Right lobe of liver (tissue), 6 donors: ENCODE measurements around the gene DPYSL3. TPM values are rescaled to one million over a fixed set of nuclear protein-coding genes. Genes with fewer than 3 reads are reported as not detected.

Experiments used
- ATAC-seq, 4 donors: fragments of 200-7000 bp; cut with Tn5 transposase; one replicate each; pipeline ENCODE4 v1.9.1; 2020; ENCODE audit warnings: mild to moderate bottlenecking in 4 of 4, moderate library complexity in 4 of 4
- DNase-seq, 3 donors: peaks; one replicate each; pipeline ENCODE4 v3.0.0-alpha.2; 2020
- H3K27ac ChIP-seq, 3 donors: fragments of 200-600 bp; one replicate each; pipeline ENCODE4 v1.8.0; 2022
- H3K27me3 ChIP-seq, 2 donors: fragments of 200-600 bp; one replicate each; pipeline ENCODE4 v1.8.0; 2022
- H3K36me3 ChIP-seq, 4 donors: fragments of 200-600 bp; sonication (generic) in 1 of 4; one replicate each; pipeline versions ENCODE4 v1.5.1 to v1.8.0; 2017 to 2022; ENCODE audit warnings: control low read depth in 1 of 4
- H3K4me1 ChIP-seq, 4 donors: fragments of 200-600 bp; sonication (generic) in 1 of 4; one replicate each; pipeline versions ENCODE4 v1.5.1 to v1.8.0; 2017 to 2022; ENCODE audit warnings: control low read depth in 1 of 4
- H3K4me3 ChIP-seq, 3 donors: fragments of 200-600 bp; one replicate each; pipeline ENCODE4 v1.8.0; 2022
- H3K9me3 ChIP-seq, 4 donors: fragments of 200-600 bp; sonication (generic) in 1 of 4; one replicate each; pipeline versions ENCODE4 v1.5.1 to v1.8.0; 2017 to 2022; ENCODE audit warnings: control low read depth in 1 of 4
- CTCF ChIP-seq, 4 donors: fragments of 200-600 bp in 3 of 4; fragments of 450-650 bp in 1 of 4; IDR thresholded peaks; one replicate each; pipeline versions ENCODE4 v1.5.1 to v1.8.0; 2016 to 2022; ENCODE audit warnings: antibody characterized with exemption in 4 of 4, mild to moderate bottlenecking in 2 of 4
- POLR2A ChIP-seq: fragments of 450-650 bp; IDR thresholded peaks from one replicate; pipeline ENCODE4 v1.6.1; 2017; ENCODE audit warnings: antibody characterized with exemption, mild to moderate bottlenecking
- WGBS: methylation state at CpG from one replicate; pipeline ENCODE4 v1.1.6; 2018; ENCODE audit warnings: low coverage, low lambda C conversion rate; ENCODE audit not compliant: insufficient coverage; ENCODE audit errors: missing lambda C conversion rate; 5-methylcytosine and 5-hydroxymethylcytosine counted together
- intact Hi-C, 2 donors: fragments of 100-400 bp; cut with DNase I; formaldehyde crosslinking; loops; one replicate each; pipeline versions ENCODE4 v1.11.2 to v1.14.1; 2022
- total RNA-seq, 6 experiments: library from RNA; depleted of rRNA in 2 of 6; stranded (reverse); fragments of >200 nt in 2 of 6; fragmentation: NEBNext Ultra II Directional in 3 of 6; extraction: Animal tissue kit (Norgen Biotek cat#: 25700) in 3 of 6; gene quantifications; one replicate each; pipeline versions ENCODE4 v1.1.0 to v1.2.4, GENCODE V29; 2016 to 2023
- donor health status: DM: no; HTN: yes; CAD: no.
- donor health status: DM: no; HTN: no; CAD: no.
- donor health status: DM: no; HTN: no; CAD: no.
- donor health status: DM: no; HTN: yes; CAD: no.
- donor health status: DM: no; HTN: yes; CAD: no.

The DPYSL3 gene
- total RNA-seq, 6 experiments from 2014 or later = 1.4 to 3.8 (median 2.3) TPM

GRCh38 chr5:147544556-147544955 lies 34.7 kb upstream of the DPYSL3 start:
- no peaks in the 10 kb centered on the region for H3K36me3 ChIP-seq
- H3K9me3 ChIP-seq = no peaks in the 10 kb centered on the region
- intact Hi-C loops = no loop called here
- H3K27ac ChIP-seq = no peak overlapping the region
- 30% methylated on average over 5 of the region's 5 CpGs for WGBS
- H3K27me3 ChIP-seq = no peaks in the 10 kb centered on the region
- H3K4me1 ChIP-seq = no peaks in the 10 kb centered on the region
- no peak for ATAC-seq
- no peak for DNase-seq
- TF ChIP-seq POLR2A = no peak
- TF ChIP-seq CTCF (IDR thresholded peaks at IDR 0.05) = no peak
- H3K4me3 ChIP-seq = no peak overlapping the region

DNA sequence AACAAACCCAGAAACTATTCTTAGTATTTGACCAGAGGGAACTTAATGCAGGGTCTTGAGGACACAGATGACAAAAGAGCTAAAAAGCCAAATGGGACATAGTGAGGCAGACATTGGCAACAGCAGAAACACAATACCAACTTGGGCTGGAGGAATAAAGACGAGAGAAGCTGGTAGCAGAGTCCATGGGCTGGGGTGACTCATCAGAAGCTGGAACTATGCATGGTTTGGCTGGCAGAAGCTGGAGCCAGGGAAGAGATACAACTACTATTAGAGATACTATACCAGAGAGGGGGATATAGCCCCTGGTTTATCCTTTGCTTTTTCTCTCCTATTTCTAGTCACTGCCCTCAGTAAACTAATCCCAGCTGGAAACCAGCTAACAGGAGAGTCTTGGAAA lies 29.2 kb upstream of the DPYSL3 start:
- no peaks in the 10 kb centered on the region for H3K27me3 ChIP-seq
- H3K4me1 ChIP-seq = no peaks in the 10 kb centered on the region
- intact Hi-C loops = no loop called here
- no peak for TF ChIP-seq CTCF (IDR thresholded peaks at IDR 0.05)
- TF ChIP-seq POLR2A = no peak
- no peak for DNase-seq
- H3K9me3 ChIP-seq = no peaks in the 10 kb centered on the region
- ATAC-seq = no peak
- no peak overlapping the region for H3K4me3 ChIP-seq
- H3K36me3 ChIP-seq = no peaks in the 10 kb centered on the region
- H3K27ac ChIP-seq = no peak overlapping the region
- 29% methylated on average over 1 of the region's 1 CpG for WGBS

DNA sequence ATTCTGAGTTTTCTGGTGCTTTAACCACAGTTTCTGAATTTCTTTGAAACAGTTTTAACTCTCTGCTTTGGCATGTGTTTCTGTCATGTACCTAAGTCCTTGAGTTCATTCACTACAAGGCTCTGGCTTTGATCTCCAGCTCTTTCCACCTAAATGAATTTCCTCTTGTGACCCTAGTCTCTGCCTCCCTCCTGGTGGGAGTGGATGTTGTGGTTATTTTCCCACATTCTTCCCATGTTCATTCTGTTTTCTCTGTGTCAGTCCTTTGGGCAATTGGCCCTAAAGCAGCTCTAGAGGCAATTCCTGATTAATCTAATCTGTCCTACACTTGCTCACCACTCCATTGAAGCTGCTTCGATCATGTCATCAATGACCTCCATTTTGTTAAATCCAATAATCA lies 28.4 kb upstream of the DPYSL3 start:
- H3K4me1 ChIP-seq = no peaks in the 10 kb centered on the region
- DNase-seq (no peak), ATAC-seq (no peak)
- no peak overlapping the region for H3K27ac ChIP-seq
- no peaks in the 10 kb centered on the region for H3K36me3 ChIP-seq
- intact Hi-C loops = no loop called here
- TF ChIP-seq POLR2A = no peak
- TF ChIP-seq CTCF (IDR thresholded peaks at IDR 0.05) = no peak
- H3K4me3 ChIP-seq = no peak overlapping the region
- WGBS = 70% methylated on average over 1 of the region's 1 CpG
- H3K27me3 ChIP-seq = no peaks in the 10 kb centered on the region
- no peaks in the 10 kb centered on the region for H3K9me3 ChIP-seq

DNA sequence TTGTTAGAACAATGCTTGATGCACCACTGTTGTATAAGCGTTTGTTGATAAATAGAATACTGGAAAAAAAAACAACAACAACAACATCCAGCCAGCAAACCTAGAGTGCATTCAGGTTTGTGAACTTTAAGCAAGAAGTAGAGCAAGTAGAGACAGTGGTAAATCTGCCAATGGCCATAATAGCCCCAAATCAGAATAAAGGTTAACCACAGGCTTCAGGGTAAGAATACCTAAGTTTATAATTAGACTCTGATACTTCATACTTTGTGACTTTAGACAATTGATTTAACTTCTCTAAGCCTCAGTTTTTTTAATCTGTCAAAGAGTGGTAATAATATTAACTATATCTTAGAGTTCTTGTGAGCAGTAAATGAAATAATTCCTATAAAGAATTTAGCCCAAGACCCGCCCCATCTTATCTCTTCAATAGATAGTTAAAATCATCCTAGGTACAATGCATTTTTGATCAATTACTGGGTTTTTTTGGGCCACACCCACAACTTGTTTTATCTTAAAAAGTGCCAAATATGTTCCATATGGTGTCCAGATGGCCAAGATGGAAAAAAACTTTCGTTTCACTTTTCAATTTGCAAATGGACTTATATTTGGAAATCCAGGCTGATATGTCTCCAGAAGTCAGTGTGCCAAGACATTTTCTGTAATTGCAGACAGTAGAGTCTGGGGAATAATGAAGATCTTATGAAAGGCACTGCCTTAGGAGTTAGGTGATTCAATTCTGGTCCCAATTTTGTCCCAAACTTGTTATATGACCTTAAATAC lies 24.5 kb upstream of the DPYSL3 start:
- WGBS = 42% methylated on average over 3 of the region's 3 CpGs
- H3K4me1 ChIP-seq = no peaks in the 10 kb centered on the region
- no peaks in the 10 kb centered on the region for H3K9me3 ChIP-seq
- no peaks in the 10 kb centered on the region for H3K27me3 ChIP-seq
- intact Hi-C loops = no loop called here
- H3K27ac ChIP-seq = no peak overlapping the region
- H3K36me3 ChIP-seq = no peaks in the 10 kb centered on the region
- TF ChIP-seq POLR2A (no peak), CTCF (IDR thresholded peaks at IDR 0.05) (no peak)
- no peak for DNase-seq
- ATAC-seq = no peak
- no peak overlapping the region for H3K4me3 ChIP-seq
